SK-N-MC (cell line): ENCODE data around the gene GSTM1.

Source experiments
- DNase-seq: peaks from one replicate; pipeline ENCODE4 v3.0.0-alpha.2; 2011; ENCODE audit warnings: low read depth, low spot score
- H3K27ac ChIP-seq: fragments of 200-600 bp; sonication (generic); 2 replicates; pipeline ENCODE4 v1.5.1; 2016; ENCODE audit warnings: mixed run types
- H3K36me3 ChIP-seq: fragments of 200-600 bp; sonication (generic); 2 replicates; pipeline ENCODE4 v1.6.1; 2017; ENCODE audit warnings: antibody characterized with exemption, low read length, mixed read lengths; ENCODE audit not compliant: insufficient read depth
- H3K4me3 ChIP-seq: fragments of 200-600 bp; sonication (generic); 2 replicates; pipeline ENCODE4 v1.5.1; 2016
- H3K9ac ChIP-seq: fragments of 200-600 bp; sonication (generic); 2 replicates; pipeline ENCODE4 v1.8.0; 2017; ENCODE audit warnings: mixed run types, mixed read lengths; ENCODE audit not compliant: insufficient read length
- H3K9me3 ChIP-seq: fragments of 200-600 bp; sonication (generic); 2 replicates; pipeline ENCODE4 v1.6.1; 2017; ENCODE audit warnings: low read depth, mild to moderate bottlenecking, antibody characterized with exemption, low read length, moderate library complexity, mixed read lengths
- EZH2 ChIP-seq: fragments of 200-600 bp; sonication (generic); IDR thresholded peaks from one replicate; pipeline ENCODE4 v1.6.1; 2017; ENCODE audit warnings: antibody characterized with exemption
- FOXP2 ChIP-seq: optimal IDR thresholded peaks from 2 replicates; pipeline ENCODE3; 2011; ENCODE audit warnings: mild to moderate bottlenecking, moderate library complexity; ENCODE audit not compliant: insufficient read depth; ENCODE audit errors: extremely low read length, control extremely low read depth
- POLR2AphosphoS5 ChIP-seq: IDR thresholded peaks from 2 replicates; pipeline ENCODE4 v1.6.1; 2012; ENCODE audit warnings: mild to moderate bottlenecking, low read depth, low read length, borderline replicate concordance

The GSTM1 gene

GRCh38 chr1:109721971-109722370 lies 34.4 kb downstream of the GSTM1 start:
- DNase-seq, result no peak
- no peak overlapping the region for H3K27ac ChIP-seq
- no peaks in the 10 kb centered on the region for H3K36me3 ChIP-seq
- TF ChIP-seq EZH2 (no peak), FOXP2 (no peak), POLR2AphosphoS5 (no peak)
- no peak overlapping the region for H3K4me3 ChIP-seq
- H3K9me3 ChIP-seq, result no peaks in the 10 kb centered on the region
- H3K9ac ChIP-seq, result no peak overlapping the region

DNA sequence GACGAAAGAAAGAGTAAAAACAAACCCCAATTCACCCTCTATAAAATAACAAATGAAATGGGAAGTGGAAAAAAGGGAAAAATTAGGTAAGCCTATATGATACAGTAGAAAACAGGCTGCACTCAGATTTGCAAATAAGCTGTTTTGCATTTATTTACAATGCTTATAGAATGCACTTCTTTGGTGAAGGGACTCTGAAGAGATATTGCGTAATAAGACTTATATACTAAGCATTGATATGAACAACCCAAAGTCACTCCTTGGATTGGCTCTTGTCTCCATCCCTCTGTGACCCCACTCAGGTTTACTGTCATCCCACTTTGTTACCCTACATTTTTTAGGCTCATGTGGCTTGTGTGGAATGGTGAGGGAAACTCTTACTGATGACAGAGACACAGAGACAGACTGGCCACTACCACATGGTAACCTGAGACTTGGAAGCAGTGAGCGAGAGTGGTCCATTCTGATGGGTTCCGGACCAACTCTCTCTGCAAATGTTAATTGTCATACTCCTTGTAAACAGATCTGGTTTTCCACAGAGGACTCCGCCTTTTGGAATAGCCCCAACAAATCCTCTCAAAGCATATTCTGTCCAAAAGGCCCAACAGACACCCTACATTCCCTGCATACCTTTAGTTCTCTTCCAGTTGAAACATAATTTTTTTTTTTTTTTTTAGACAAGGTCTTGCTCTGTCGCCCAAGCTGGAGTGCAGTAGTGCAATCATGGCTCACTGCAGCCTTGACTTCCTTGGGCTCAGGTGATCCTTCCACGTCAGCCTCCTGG lies 35.5 kb downstream of the GSTM1 start:
- Histone ChIP-seq H3K9me3 (no peaks in the 10 kb centered on the region), H3K4me3 (no peak overlapping the region), H3K36me3 (no peaks in the 10 kb centered on the region), H3K27ac (no peak overlapping the region), H3K9ac (no peak overlapping the region)
- no peak for DNase-seq
- TF ChIP-seq POLR2AphosphoS5 (no peak), FOXP2 (no peak), EZH2 (no peak)

- no peaks in the 10 kb centered on the region for H3K36me3 ChIP-seq
- no peaks in the 10 kb centered on the region for H3K9me3 ChIP-seq
- H3K27ac ChIP-seq, result peak overlapping the region; percentile 74; the same call in 1 of the 2 replicates
- DNase-seq, result no peak
- no peak for TF ChIP-seq EZH2
- TF ChIP-seq FOXP2, result no peak
- no peak for TF ChIP-seq POLR2AphosphoS5
- H3K9ac ChIP-seq, result no peak overlapping the region
- H3K4me3 ChIP-seq, result no peak overlapping the region
These were observed 37.3 kb downstream of the GSTM1 start for GRCh38 chr1:109724933-109725332.

GRCh38 chr1:109725510-109725909 lies 37.9 kb downstream of the GSTM1 start:
- Histone ChIP-seq H3K9me3 (no peaks in the 10 kb centered on the region), H3K9ac (no peak overlapping the region), H3K27ac (peak overlapping the region; percentile 74), H3K4me3 (0 out of 2 replicates have a peak overlapping the region, but pooled peaks have one; percentile 22), H3K36me3 (no peaks in the 10 kb centered on the region)
- no peak for DNase-seq
- no peak for TF ChIP-seq FOXP2
- no peak for TF ChIP-seq EZH2
- TF ChIP-seq POLR2AphosphoS5, result no peak

DNA sequence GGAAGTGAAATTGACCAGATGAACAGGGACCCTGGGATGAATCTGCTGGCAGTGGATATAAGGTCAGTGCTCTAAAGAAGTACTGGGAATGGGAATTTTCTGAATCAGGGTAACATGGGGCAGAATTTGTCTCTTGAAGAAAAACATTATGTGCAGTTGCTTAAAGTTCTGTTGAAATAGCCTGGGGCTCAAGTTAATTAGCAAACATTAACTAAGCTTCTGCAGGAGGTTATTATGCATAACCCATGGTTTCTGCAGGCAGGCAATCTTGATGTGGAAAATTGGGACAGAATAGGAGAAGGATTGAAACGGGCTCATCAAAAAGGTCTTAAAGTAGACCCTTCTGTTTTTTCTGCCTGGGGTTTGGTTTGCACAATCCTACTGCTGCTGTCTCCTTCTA lies 38.4 kb downstream of the GSTM1 start:
- H3K9me3 ChIP-seq, result no peaks in the 10 kb centered on the region
- DNase-seq, result peak; percentile 63
- no peaks in the 10 kb centered on the region for H3K36me3 ChIP-seq
- H3K9ac ChIP-seq, result no peak overlapping the region
- no peak for TF ChIP-seq EZH2
- no peak for TF ChIP-seq POLR2AphosphoS5
- no peak for TF ChIP-seq FOXP2
- H3K4me3 ChIP-seq, result peak overlapping the region; percentile 22; the same call in 1 of the 2 replicates
- peak overlapping the region; percentile 74 for H3K27ac ChIP-seq

DNA sequence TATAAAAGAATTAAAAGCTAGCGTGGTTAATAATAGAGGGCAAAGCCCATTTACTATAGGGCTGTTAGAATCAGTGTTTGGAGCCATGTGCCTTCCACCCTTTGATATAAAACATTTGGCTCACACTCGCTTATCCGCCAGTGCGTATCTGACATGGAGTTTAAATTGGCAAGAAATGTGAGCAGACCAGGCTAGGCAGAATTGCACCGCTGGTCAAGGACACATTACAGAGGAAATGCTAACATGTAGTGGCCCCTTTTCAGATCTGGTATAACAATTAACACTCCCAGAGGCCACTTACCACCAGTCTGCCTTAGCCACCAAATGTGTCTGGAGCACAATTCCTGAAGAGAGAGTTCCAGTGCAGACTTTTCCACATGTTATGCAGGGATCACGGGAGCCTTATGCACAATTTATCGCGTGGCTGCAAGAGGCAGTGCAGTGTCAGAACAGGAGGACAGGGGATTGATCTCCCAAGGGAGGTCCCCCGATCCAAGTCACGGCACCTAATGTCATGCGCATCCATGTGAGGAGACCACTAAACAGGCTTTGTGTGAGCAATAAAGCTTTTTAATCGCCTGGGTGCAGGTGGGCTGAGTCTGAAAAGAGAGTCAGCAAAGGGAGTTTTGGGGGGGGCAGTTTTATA lies 39.2 kb downstream of the GSTM1 start:
- DNase-seq, result no peak
- TF ChIP-seq FOXP2 (no peak), EZH2 (no peak), POLR2AphosphoS5 (no peak)
- Histone ChIP-seq H3K9ac (no peak overlapping the region), H3K36me3 (no peaks in the 10 kb centered on the region), H3K9me3 (no peaks in the 10 kb centered on the region), H3K4me3 (no peak overlapping the region), H3K27ac (peak overlapping the region; percentile 74)

DNA sequence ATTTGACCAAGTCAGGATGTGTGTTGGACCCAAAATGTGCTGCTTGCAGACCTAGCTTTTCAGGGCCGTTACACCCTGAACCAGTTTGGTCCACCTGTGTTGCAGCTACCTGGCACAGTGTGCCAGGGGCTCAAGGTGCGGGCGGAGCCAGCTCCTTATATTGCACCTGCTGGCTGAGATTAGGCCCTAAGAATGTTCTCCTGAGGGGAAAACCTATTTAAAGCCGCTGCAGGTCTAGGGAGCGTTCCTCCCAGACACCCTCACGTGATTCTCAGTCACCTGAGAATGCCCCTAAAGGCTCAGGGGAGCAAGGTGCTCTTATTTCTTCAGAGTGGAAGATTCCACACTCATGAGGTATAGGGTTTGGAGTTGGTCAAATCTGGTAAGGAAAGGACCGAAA lies 41.3 kb downstream of the GSTM1 start:
- Histone ChIP-seq H3K36me3 (no peaks in the 10 kb centered on the region; the same call in 1 of the 2 replicates), H3K4me3 (no peak overlapping the region), H3K27ac (no peak overlapping the region), H3K9me3 (no peaks in the 10 kb centered on the region), H3K9ac (no peak overlapping the region)
- TF ChIP-seq EZH2, result no peak
- TF ChIP-seq FOXP2, result no peak
- TF ChIP-seq POLR2AphosphoS5, result no peak
- DNase-seq, result no peak

- peak overlapping the region; percentile 71 for H3K27ac ChIP-seq
- H3K9ac ChIP-seq, result peak overlapping the region; percentile 46
- no peak for TF ChIP-seq POLR2AphosphoS5
- no peak for TF ChIP-seq FOXP2
- no peak for TF ChIP-seq EZH2
- H3K4me3 ChIP-seq, result peak overlapping the region; percentile 27; the same call in 1 of the 2 replicates
- no peaks in the 10 kb centered on the region; the same call in 1 of the 2 replicates for H3K36me3 ChIP-seq
- no peaks in the 10 kb centered on the region for H3K9me3 ChIP-seq
- DNase-seq, result peak; percentile 68
These were observed 43.0 kb downstream of the GSTM1 start for GRCh38 chr1:109730666-109731065.
